Tibial artery (tissue), 4 donors: Measurements from ENCODE around the gene BMP5.

ENCODE experiments used
- DNase-seq, 2 donors: peaks; one replicate each; pipeline ENCODE4 v3.0.0-alpha.2; 2019
- H3K27ac ChIP-seq, 2 donors: fragments of 200-600 bp; sonication (generic) in 1 of 2; 1 replicate in 1 of 2; 2 replicates in 1 of 2; pipeline ENCODE4 v1.5.1; 2018 to 2019; ENCODE audit warnings: mild to moderate bottlenecking in 1 of 2
- H3K27me3 ChIP-seq, 2 donors: fragments of 200-600 bp; sonication (generic) in 1 of 2; one replicate each; pipeline versions ENCODE4 v1.5.1 to v1.6.0; 2016 to 2019
- H3K36me3 ChIP-seq, 3 donors: fragments of 200-600 bp; sonication (generic) in 2 of 3; one replicate each; pipeline ENCODE4 v1.5.1; 2016 to 2019; ENCODE audit warnings: mild to moderate bottlenecking in 2 of 3
- H3K4me1 ChIP-seq, 4 donors: fragments of 200-600 bp; sonication (generic) in 2 of 4; 1 replicate in 3 of 4; 2 replicates in 1 of 4; pipeline ENCODE4 v1.5.1; 2016 to 2019
- H3K4me3 ChIP-seq, 2 donors: fragments of 200-600 bp; sonication (generic) in 1 of 2; 1 replicate in 1 of 2; 2 replicates in 1 of 2; pipeline ENCODE4 v1.5.1; 2018 to 2019; ENCODE audit warnings: mild to moderate bottlenecking in 2 of 2
- H3K9me3 ChIP-seq, 3 donors: fragments of 200-600 bp; sonication (generic) in 1 of 3; one replicate each; pipeline ENCODE4 v1.5.1; 2016 to 2019
- intact Hi-C: fragments of 100-400 bp; cut with DNase I; formaldehyde crosslinking; loops from one replicate; pipeline ENCODE4 v1.15.0; 2023; ENCODE audit warnings: low total_unique reads
- TF ChIP-seq, protein P1 (sequence below), 2 experiments: fragments of 200-600 bp in 1 of 2; fragments of 450-650 bp in 1 of 2; IDR thresholded peaks; one replicate each; pipeline ENCODE4 v1.5.1; 2017 to 2019; ENCODE audit warnings: antibody characterized with exemption in 2 of 2, mild to moderate bottlenecking in 1 of 2, moderate library complexity in 1 of 2

BMP5 gene

DNA sequence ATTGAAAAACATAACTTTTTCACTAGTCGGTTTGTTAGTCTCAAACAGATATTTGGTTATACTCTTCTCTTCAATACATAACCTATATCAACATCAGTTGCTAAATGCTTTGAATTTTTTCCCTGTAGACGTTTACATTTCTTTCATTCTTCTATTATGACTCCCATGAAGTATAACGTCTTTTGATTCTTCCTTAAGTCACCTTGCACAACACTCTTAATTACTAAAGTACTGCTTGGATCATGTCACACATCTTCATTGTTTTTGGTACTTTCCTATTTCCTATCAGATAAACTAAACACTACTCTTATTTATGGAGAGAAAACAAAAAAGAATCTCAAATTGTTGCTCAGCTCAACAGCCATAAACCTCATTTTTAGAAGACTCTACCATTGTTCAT, 23.0 kb upstream of the BMP5 start:
- intact Hi-C loops: no loop called here
- no peak overlapping the region for H3K27ac ChIP-seq
- H3K4me1 ChIP-seq: no peaks in the 10 kb centered on the region
- no peak overlapping the region for H3K4me3 ChIP-seq
- no peaks in the 10 kb centered on the region for H3K36me3 ChIP-seq
- TF ChIP-seq, protein P1, sequence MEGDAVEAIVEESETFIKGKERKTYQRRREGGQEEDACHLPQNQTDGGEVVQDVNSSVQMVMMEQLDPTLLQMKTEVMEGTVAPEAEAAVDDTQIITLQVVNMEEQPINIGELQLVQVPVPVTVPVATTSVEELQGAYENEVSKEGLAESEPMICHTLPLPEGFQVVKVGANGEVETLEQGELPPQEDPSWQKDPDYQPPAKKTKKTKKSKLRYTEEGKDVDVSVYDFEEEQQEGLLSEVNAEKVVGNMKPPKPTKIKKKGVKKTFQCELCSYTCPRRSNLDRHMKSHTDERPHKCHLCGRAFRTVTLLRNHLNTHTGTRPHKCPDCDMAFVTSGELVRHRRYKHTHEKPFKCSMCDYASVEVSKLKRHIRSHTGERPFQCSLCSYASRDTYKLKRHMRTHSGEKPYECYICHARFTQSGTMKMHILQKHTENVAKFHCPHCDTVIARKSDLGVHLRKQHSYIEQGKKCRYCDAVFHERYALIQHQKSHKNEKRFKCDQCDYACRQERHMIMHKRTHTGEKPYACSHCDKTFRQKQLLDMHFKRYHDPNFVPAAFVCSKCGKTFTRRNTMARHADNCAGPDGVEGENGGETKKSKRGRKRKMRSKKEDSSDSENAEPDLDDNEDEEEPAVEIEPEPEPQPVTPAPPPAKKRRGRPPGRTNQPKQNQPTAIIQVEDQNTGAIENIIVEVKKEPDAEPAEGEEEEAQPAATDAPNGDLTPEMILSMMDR (IDR thresholded peaks at IDR 0.05): no peak
- H3K9me3 ChIP-seq: no peaks in the 10 kb centered on the region
- no peaks in the 10 kb centered on the region for H3K27me3 ChIP-seq
- DNase-seq: no peak

DNA sequence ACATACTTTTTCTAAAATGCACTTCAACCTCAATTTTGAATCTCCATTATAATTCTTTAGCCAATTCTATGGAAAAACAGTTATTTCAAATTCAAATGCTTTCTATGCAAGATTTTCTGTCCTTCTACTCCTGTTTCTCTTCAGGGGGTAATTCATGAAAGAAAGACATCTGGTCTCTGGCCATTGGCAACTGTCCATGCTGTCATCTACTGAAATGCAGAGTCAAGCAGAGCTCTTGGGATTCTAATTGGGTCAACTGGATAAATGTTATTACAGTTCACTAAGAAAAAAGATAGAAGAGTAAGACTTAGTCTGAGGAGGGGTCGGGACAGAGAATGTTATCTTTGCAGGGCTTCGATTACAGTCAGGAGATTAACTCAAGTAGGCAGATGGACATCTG, 22.0 kb upstream of the BMP5 start:
- no peaks in the 10 kb centered on the region for H3K4me1 ChIP-seq
- H3K27ac ChIP-seq: no peak overlapping the region
- H3K36me3 ChIP-seq: no peaks in the 10 kb centered on the region
- TF ChIP-seq, protein P1 (IDR thresholded peaks at IDR 0.05): no peak
- H3K4me3 ChIP-seq: no peak overlapping the region
- no peak for DNase-seq
- intact Hi-C loops: no loop called here
- no peaks in the 10 kb centered on the region for H3K9me3 ChIP-seq
- H3K27me3 ChIP-seq: no peaks in the 10 kb centered on the region

- H3K4me3 ChIP-seq: no peak overlapping the region
- no peaks in the 10 kb centered on the region for H3K36me3 ChIP-seq
- no peak for DNase-seq
- H3K27me3 ChIP-seq: no peaks in the 10 kb centered on the region
- intact Hi-C loops: no loop called here
- H3K4me1 ChIP-seq: no peaks in the 10 kb centered on the region
- no peak overlapping the region for H3K27ac ChIP-seq
- H3K9me3 ChIP-seq: no peaks in the 10 kb centered on the region
- TF ChIP-seq, protein P1 (IDR thresholded peaks at IDR 0.05): no peak
These were observed 20.8 kb upstream of the BMP5 start for GRCh38 chr6:55895972-55896730.

DNA sequence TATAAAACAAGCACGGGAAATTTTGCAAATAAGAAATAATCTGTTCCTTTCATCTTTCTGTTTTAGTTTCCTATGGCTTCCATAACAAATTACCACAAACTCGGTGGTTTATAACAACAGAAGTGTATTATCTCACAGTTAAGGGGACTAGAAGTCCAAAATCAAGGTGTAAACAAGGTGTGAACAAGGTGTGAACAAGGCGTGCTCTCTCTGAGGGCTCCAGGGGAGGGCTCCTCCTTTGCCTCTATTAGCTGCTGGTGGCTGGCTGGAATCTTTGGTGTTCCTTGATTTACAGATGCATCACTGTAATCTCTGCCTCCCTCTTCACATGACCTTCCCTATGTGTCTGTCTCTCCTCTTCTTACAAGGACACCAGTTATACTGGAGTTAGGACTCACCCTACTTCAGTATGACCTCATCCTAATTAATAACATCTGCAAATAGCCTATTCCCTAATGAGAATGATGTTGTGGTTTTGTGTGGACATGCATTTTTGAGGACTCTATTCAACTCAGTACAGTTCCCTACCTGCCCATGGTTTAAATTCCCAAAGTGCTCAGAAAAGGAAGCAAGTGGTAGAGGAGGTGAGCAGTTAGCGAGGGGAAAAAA, 17.5 kb upstream of the BMP5 start:
- DNase-seq: no peak
- Histone ChIP-seq H3K27ac (no peak overlapping the region), H3K4me1 (no peaks in the 10 kb centered on the region), H3K27me3 (no peaks in the 10 kb centered on the region), H3K9me3 (no peaks in the 10 kb centered on the region), H3K4me3 (no peak overlapping the region), H3K36me3 (no peaks in the 10 kb centered on the region)
- TF ChIP-seq, protein P1 (IDR thresholded peaks at IDR 0.05): no peak
- intact Hi-C loops: no loop called here

DNA sequence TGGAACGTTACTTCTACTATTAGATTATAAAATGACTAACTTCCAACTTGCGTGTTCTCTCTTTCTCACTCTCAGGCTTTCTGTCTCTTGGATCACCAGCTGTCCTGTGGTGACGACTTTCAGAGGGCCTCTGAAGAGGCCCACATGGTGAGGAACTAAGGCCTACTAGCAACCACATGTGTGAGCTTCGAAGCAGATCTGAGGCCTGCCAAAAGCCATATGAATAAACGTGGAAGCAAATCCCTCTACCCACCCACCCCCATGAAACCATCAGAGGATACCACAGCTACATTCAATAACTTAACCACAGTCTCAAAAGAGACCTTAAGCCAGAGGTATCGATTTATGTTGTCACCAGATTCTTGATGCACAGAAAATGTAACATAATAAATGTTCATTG, 13.5 kb upstream of the BMP5 start:
- intact Hi-C loops: no loop called here
- H3K4me3 ChIP-seq: no peak overlapping the region

More for the DNA sequence above, 13.5 kb upstream of the BMP5 start:
- Histone ChIP-seq H3K27me3 (no peaks in the 10 kb centered on the region), H3K4me1 (no peaks in the 10 kb centered on the region), H3K27ac (no peak overlapping the region), H3K36me3 (no peaks in the 10 kb centered on the region), H3K9me3 (no peaks in the 10 kb centered on the region)
- DNase-seq: no peak
- TF ChIP-seq, protein P1 (IDR thresholded peaks at IDR 0.05): no peak
